ENCODE data around the gene GOLGA3. TPM values are rescaled to one million over a fixed set of nuclear protein-coding genes. Genes with fewer than 3 reads are reported as not detected.

Gene GOLGA3
- total and polyA plus RNA-seq, 10 of the 15 experiments (the other 5 are each of a cell fraction or from before 2014, with no cell fraction given): 2.0 to 42.7 (median 15.2) TPM

DNA sequence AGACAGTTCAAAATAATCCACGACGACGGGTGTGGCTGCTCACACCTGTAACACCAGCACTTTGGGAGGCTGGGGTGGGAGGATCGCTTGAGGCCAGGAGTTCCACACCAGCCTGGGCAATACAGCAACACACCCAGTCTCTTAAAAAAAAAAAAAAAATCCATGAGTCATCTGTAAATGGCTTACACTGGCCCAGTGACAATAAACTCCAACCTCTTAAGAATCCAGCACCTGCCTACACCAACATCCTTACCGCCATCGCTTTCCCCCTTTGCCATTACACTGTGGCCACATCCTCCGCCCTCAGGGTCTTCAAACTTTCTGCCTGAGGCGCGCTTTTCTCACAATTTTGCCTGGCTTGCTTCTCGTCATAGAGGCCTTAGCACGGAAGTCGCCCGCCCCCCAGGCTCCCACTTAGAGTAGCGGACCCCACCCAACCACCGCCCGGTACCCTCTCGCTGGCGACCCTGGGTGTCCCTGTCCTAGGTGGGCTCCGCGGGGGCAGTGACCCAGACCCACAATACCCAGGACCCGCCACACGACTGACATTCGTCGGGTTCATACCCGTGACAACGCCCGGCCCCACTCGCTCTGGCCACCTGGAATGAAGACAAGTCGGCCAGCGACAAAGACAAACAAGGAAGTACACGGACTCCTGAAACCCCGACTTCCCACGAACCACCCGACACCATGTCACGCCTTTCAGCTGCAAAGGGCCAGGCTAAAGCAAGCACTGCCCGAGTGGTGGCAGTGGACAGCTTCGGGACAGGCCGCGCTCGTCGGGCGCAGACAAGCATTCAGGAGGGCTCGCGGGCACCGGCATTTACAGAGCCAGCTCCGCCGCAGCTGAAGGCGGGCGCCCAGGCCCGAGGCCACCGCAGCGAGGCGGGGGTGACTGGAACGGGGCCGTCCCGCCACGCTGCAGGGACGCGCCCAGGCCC, 636 bp downstream of the GOLGA3 start (continued):
- no peak for TF ChIP-seq BMI1 (IDR thresholded peaks at IDR 0.05; ENCODE audit: borderline replicate concordance)
- TF ChIP-seq, protein P1, sequence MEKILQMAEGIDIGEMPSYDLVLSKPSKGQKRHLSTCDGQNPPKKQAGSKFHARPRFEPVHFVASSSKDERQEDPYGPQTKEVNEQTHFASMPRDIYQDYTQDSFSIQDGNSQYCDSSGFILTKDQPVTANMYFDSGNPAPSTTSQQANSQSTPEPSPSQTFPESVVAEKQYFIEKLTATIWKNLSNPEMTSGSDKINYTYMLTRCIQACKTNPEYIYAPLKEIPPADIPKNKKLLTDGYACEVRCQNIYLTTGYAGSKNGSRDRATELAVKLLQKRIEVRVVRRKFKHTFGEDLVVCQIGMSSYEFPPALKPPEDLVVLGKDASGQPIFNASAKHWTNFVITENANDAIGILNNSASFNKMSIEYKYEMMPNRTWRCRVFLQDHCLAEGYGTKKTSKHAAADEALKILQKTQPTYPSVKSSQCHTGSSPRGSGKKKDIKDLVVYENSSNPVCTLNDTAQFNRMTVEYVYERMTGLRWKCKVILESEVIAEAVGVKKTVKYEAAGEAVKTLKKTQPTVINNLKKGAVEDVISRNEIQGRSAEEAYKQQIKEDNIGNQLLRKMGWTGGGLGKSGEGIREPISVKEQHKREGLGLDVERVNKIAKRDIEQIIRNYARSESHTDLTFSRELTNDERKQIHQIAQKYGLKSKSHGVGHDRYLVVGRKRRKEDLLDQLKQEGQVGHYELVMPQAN (conservative IDR thresholded peaks at IDR 0.05): peak; percentile 30
- TF ChIP-seq SIN3A (IDR thresholded peaks at IDR 0.05; ENCODE audit: low read depth, low read length): peak; percentile 51; the same call in 1 of the 2 replicates
- TF ChIP-seq BACH1 (IDR thresholded peaks at IDR 0.05; ENCODE audit: borderline replicate concordance): peak; percentile 14; the same call in 1 of the 2 replicates
- no peak for TF ChIP-seq NR2C1 (IDR thresholded peaks at IDR 0.05)
- TF ChIP-seq HDAC6 (IDR thresholded peaks at IDR 0.05; ENCODE audit: unreplicated experiment): no peak
- TF ChIP-seq TARDBP (IDR thresholded peaks at IDR 0.05; ENCODE audit: borderline replicate concordance): no peak

DNA sequence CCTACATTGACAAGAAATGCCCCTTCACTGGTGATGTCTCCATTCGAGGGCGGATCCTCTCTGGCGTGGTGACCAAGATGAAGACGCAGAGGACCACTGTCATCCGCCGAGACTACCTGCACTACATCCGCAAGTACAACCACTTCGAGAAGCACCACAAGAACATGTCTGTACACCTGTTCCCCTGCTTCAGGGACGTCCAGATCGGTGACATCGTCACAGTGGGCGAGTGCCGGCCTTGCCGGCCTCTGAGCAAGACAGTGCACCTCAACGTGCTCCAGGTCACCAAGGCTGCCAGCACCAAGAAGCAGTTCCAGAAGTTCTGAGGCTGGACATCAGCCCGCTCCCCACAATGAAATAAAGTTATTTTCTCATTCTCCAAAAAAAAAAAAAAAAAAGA, 2.8 kb downstream of the GOLGA3 start:
- in situ Hi-C loops (cut with MboI): no loop called here
- 98% methylated on average over 15 of the region's 16 CpGs for WGBS (ENCODE audit: insufficient coverage, insufficient replicate concordance, low lambda C conversion rate, missing lambda C conversion rate)
- DNase-seq (ENCODE audit: low read depth, low spot score) (no peak), ATAC-seq (no peak), FAIRE-seq (no peak)
- RAD21 ChIA-PET (ENCODE audit: unreplicated experiment): no interaction called here
- H3K9me3 ChIP-seq (replicated peaks; ENCODE audit: control insufficient read depth, insufficient read depth, low read length): no peaks in the 10 kb centered on the region
- no peaks in the 10 kb centered on the region for H4K20me1 ChIP-seq (ENCODE audit: control insufficient read depth, insufficient read depth)
- H2AFZ ChIP-seq (ENCODE audit: control insufficient read depth, low read depth, low read length): no peak overlapping the region
- peaks cover 47% of the 10 kb centered on the region for H3K79me2 ChIP-seq (ENCODE audit: control insufficient read depth, insufficient read depth, low read length)
- peaks cover 6 to 33% of the 10 kb centered on the region in 2 experiments for H3K36me3 ChIP-seq (ENCODE audit: control insufficient read depth in 2 of 2, insufficient read depth in 2 of 2, low read length in 1 of 2)
- no TSS peak for BruUV-seq (replicated peaks)
- H3K27ac ChIP-seq (ENCODE audit: control insufficient read depth, insufficient read depth): no peak overlapping the region
- H3K4me3 ChIP-seq: no peak overlapping the region
- peaks cover 12% of the 10 kb centered on the region for H3K4me1 ChIP-seq (ENCODE audit: control insufficient read depth, insufficient read depth, low read length)
- SMC1A ChIA-PET (ENCODE audit: uncharacterized antibody, unreplicated experiment): interaction anchor here (0.5 kb wide), 1 partner anchor 24 kb away, joined by 3 read pairs; no protein-coding TSS in a partner anchor
- H3K27me3 ChIP-seq (replicated peaks in 1 of 2; ENCODE audit: control insufficient read depth in 2 of 2, insufficient read depth in 2 of 2, low read length in 1 of 2): no peaks in the 10 kb centered on the region
- no peak overlapping the region for H3K4me2 ChIP-seq (ENCODE audit: control insufficient read depth, insufficient read depth)
- intact Hi-C loops (cut with micrococcal nuclease; ENCODE audit: unreplicated experiment): no loop called here
- POLR2A ChIA-PET: no interaction called here
- CTCF ChIA-PET: no interaction called here
- H3K9ac ChIP-seq (ENCODE audit: control insufficient read depth, insufficient read depth, low read length): no peak overlapping the region
- TF ChIP-seq ZSCAN29 (IDR thresholded peaks at IDR 0.05) (no peak), JUNB (IDR thresholded peaks at IDR 0.05) (no peak), SKIL (IDR thresholded peaks at IDR 0.05; ENCODE audit: low read depth, poor library complexity, severe bottlenecking) (no peak), IRF3 (IDR thresholded peaks at IDR 0.05) (no peak), BHLHE40 (IDR thresholded peaks at IDR 0.05; ENCODE audit: borderline replicate concordance in 1 of 2, low read depth in 2 of 2, low read length in 1 of 2) (no peak), DPF2 (IDR thresholded peaks at IDR 0.05) (no peak), ASH2L (IDR thresholded peaks at IDR 0.05; ENCODE audit: borderline replicate concordance, low read depth) (no peak), JUND (IDR thresholded peaks at IDR 0.05; ENCODE audit: low read depth, low read length) (no peak), ZNF207 (IDR thresholded peaks at IDR 0.05; ENCODE audit: borderline replicate concordance) (no peak), IRF4 (IDR thresholded peaks at IDR 0.05; ENCODE audit: low read depth, low read length) (no peak), HCFC1 (IDR thresholded peaks at IDR 0.05; ENCODE audit: low read length) (no peak)

All from GM12878 (cell line).